HG03066 (cell line): Measurements from ENCODE around the gene CCDC192.
"Not testable (repeated sequence)": the region's sequence is repeated elsewhere in the genome, so short reads cannot be mapped to it uniquely, and the experiment has no call there.

Experiments
- ATAC-seq: cut with Tn5 transposase; IDR thresholded peaks from one replicate; pipeline ENCODE4 v1.9.1; 2021; ENCODE audit warnings: low read depth; ENCODE audit not compliant: unreplicated experiment

Gene CCDC192

GRCh38 chr5:127758766-127759283 lies 55.6 kb downstream of the CCDC192 start:
- ATAC-seq: no peak

DNA sequence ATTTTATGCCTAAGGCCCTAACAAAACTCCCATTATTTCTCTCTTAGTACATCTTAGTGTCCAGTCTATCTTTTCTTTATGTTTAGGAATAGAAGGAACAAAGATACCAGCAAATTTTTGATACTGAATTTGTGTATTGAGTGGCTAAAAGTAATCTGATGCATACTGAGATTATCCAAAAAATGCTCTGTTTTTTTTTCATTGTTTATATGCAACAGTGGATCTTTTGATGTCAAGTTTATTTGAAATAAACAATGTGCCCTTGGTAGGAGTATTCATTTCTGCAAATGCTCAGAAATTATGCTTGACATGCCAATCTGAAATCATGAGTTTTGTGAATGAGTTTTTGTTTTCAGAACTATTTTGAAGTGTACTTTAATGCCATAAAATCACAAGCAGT lies 58.7 kb downstream of the CCDC192 start:
- no peak for ATAC-seq

- ATAC-seq: no peak
These were observed 59.2 kb downstream of the CCDC192 start for GRCh38 chr5:127762412-127762811.

DNA sequence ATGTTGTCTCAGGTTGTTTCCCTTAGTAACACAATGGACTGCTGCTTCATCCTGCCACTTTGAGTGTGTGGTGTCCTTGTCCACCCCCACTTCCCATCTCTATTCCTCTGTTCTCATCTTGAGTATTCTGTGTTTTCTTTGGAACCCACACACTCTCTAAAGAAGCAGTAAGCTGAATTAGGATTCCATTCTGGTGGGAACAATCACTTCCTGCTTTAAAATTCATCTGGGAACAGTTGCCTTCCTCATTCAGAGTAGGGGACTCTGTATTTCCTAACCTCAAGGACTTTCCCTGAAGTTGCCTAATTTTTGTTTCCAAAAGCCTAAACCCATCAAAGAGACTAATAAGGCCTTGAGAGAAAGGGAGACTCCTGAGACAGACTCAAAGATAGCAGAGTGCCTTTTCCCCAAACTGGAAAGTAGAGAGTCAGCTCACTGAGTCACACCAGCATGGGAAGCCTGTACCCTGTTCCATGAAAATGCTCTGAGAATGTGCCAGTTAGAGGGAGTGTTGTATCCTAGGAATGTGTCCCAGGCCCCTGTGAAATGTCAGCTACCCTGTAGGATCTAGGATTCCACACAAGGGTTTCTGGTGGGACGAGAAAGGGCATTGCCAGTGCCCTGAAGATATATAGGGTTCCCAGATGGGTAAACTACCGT lies 63.6 kb downstream of the CCDC192 start:
- no peak for ATAC-seq

DNA sequence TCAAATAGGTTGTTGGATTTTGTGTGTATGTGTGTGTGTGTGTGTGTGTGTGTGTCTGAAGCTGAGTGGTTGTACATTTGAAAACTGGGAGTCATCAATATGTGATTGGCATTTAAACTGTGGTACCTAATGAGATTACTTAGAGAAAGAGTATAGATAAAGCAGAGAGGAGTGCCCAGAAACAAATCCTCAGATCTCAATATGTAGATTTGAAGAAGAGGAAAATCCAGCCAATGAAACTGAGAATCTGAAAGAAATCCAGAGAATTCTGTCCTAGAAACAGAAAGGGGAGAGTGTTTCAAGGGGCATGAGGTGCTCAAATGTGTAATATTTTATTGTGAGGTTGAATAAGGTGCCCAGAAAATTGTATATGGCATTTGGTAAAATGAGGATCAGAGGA lies 66.2 kb downstream of the CCDC192 start:
- ATAC-seq: no peak

DNA sequence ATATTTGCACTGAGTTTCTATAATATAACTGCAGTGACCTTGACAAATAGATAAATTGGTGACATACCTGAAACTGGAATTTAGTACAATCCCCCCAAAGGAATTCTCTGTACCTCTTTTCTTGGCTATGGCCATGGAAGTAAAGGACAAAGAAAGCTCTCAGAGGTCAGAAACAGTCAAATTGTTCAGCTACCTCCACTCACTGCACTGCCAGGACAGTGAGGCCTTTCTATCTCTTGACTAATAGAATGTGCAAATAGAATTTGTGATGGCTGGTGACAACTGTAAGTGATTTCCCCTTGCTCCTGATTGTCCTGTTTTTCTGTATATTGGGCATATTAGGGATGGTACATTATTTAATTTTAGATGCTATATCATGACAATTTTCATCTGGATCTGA lies 67.1 kb downstream of the CCDC192 start:
- ATAC-seq: no peak

DNA sequence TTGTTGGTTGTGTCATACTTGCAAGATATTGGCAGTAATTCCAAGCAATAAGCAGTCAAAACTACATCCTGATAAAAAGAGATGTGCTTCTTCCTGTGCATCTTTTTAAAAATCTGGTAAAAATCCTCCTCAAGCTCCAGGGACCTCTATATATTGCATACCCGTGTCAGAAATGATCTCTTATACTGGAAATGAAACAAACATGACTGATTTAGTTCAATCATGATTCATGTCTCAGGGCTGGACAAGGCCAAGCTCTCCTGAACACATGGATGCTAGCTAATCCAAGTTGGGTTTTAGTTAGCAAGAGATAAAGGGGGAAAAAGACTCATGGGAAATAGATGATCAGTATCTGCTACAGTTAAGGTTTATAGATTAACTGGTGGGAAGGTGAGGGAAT lies 69.3 kb downstream of the CCDC192 start:
- no peak for ATAC-seq

DNA sequence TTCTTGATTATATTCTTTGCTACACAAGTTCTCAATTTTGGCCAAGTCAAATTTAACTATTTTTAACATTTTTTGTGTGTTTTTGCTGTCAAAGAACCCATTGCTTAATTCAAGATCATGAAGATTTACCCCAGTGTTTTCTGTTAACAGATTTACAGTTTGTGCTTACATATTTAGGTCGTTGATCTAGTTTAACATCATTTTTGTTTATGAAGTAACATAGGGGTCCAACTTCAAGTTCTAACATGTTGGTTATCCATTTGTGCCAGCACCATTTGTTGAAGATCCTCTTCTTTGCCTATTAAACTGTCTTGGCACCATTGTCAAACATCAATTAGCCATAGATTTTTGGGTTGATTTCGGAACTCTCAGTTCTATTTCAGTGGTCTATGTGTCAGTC lies 71.0 kb downstream of the CCDC192 start:
- ATAC-seq: no peak

GRCh38 chr5:127776477-127776876 lies 73.3 kb downstream of the CCDC192 start:
- no peak for ATAC-seq

- no peak for ATAC-seq
These were observed 74.8 kb downstream of the CCDC192 start for GRCh38 chr5:127777957-127778356.

GRCh38 chr5:127782450-127782849 lies 79.3 kb downstream of the CCDC192 start:
- not testable (repeated sequence) for ATAC-seq

- no peak for ATAC-seq
These were observed 82.1 kb downstream of the CCDC192 start for GRCh38 chr5:127785098-127785927.

DNA sequence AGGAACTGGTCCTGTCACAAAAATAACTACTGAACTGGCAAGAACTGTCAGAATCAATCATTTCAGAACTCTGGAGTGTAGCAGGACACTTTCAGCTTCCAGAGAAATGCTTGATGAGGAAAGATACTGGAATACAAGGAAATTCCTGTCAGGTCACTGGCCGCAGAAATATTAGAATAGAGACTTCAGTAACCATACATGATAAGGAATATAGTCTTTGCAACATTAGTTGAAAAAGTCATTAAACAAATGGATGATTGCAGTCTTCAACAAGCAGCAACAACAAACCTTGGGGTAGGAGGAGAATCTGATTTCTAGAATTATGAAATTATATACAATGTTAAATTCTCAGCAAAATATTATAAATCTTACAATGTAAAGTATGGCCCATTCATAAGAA lies 88.2 kb downstream of the CCDC192 start:
- no peak for ATAC-seq

- not testable (repeated sequence) for ATAC-seq
These were observed 88.7 kb downstream of the CCDC192 start for GRCh38 chr5:127791908-127792307.

DNA sequence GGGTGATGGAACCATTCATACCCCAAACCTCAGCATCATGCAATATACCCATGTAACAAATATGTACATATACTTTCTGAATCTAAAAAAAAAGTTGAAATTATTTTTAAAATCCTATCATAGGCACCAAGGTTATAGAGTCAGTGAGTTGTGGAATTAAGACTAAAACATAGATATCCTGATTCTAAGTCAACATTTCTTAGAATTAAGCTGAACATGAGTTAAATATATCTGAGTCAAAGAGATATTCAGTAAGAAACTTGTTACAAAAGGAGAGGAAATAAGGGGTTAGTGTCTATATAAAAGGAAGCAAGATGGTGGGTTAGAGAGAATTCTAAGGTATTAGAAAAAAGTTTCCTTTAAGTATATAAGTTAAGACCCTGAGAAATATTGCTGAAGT lies 89.9 kb downstream of the CCDC192 start:
- ATAC-seq: no peak

DNA sequence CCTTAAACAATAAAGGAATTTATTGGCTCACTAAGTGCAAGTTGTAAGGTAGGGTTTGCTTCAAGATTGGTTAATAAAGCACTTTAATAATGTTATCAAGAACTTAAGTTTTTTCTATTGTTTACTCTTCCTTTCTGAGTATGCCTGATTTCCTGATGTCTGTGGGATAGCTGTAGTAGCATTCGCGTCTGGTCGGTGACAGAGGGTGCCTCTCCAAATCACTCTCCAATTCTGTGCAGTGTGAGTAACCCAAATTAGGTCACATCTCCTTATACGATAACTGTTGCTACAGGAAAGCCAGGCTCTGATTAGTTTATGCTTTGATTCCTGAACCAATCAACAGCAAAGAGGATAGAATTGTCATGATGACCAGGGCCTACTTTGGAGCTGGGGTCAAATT lies 90.7 kb downstream of the CCDC192 start:
- ATAC-seq: no peak

DNA sequence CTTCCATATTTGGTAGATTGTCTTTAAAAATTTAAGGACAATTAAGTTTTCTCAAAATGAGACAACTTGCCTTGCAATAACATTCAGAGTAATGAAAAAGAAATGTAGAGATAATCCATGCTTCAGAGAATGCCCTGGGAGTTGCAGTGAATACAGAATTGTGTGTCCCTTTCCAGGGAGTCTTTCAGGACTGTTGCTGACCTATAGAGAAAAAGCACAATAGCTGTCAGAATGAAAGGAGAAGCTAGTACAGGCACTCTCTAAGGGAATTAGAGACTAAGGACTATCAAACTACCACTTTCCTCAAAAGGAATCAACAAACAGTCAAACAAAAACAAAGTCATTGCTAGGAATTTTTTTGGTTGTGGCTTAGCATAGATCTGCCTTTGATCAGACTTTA lies 93.0 kb downstream of the CCDC192 start:
- ATAC-seq: no peak

- ATAC-seq: no peak
These were observed 96.2 kb downstream of the CCDC192 start for GRCh38 chr5:127799293-127799905.

GRCh38 chr5:127801751-127802476 lies 98.7 kb downstream of the CCDC192 start:
- no peak for ATAC-seq

DNA sequence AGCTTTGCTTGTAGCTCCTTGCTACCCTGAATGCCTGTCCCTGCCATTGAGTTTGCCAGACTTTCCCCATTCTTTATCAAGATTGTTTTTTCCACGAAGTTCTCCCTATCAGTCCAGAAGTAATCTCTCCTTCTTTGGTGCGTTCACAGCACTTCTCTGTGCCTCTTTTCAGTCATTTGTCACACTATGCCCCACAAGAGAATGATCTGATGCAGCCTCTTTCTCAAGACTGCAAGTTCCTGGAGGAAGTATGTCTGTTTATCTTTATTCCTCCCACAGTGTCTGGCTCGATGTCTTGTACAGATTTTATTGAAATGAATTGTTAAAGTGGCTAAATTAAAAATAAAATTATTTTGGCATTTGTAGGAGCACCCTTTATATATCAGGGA lies 99.3 kb downstream of the CCDC192 start:
- ATAC-seq: no peak

GRCh38 chr5:127804886-127805426 lies 101.8 kb downstream of the CCDC192 start:
- ATAC-seq: no peak
